ENCODE results near the gene ZBTB24. TPM values are rescaled to one million over a fixed set of nuclear protein-coding genes. Genes with fewer than 3 reads are reported as not detected.

The ZBTB24 gene
- total RNA-seq, 2 donors from 2014 or later, result 5.5 to 5.8 TPM

DNA sequence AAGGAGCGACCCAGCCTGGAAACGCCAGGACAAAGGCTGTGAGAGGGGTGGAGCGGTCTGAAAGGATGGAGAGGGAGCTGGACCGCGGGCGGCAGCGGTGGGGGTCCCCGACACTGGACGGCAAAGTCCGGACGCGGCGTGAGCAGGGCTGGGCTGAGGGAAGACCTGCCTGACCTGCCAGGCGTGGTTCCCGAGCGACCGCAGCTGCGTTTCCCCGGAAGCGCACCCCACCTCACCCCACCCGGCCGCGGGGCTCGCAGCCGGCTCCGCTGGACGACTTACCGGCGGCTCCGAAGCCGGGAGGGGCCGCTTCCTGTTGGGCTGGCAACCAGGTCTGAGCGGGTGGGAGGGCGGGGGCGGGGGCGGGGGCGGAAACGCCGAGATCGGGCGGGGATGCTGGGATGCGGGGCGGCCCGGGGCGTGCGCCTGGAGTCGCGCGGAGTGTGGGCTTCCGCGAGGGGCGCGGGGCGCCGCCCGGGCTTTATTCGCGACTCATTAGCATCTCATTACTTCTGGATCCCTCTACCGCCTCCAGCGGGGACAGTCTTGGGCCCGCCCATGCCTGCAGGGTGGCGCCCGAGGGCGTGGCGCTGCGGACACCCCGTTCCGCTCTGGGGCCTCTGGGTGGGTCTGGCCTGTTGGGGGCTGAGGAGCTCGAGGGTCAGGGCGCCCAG lies 27.4 kb downstream of the ZBTB24 start, which contains the start of gene MICAL1:
TSS of gene MICAL1 (minus strand) at position 336 of the 674 bp plus-strand sequence. CDS start 1,576 bp downstream, outside the sequence.
- peak; percentile 94 for DNase-seq (ENCODE audit: low spot score)
- intact Hi-C loops (cut with DNase I), result no loop called here

DNA sequence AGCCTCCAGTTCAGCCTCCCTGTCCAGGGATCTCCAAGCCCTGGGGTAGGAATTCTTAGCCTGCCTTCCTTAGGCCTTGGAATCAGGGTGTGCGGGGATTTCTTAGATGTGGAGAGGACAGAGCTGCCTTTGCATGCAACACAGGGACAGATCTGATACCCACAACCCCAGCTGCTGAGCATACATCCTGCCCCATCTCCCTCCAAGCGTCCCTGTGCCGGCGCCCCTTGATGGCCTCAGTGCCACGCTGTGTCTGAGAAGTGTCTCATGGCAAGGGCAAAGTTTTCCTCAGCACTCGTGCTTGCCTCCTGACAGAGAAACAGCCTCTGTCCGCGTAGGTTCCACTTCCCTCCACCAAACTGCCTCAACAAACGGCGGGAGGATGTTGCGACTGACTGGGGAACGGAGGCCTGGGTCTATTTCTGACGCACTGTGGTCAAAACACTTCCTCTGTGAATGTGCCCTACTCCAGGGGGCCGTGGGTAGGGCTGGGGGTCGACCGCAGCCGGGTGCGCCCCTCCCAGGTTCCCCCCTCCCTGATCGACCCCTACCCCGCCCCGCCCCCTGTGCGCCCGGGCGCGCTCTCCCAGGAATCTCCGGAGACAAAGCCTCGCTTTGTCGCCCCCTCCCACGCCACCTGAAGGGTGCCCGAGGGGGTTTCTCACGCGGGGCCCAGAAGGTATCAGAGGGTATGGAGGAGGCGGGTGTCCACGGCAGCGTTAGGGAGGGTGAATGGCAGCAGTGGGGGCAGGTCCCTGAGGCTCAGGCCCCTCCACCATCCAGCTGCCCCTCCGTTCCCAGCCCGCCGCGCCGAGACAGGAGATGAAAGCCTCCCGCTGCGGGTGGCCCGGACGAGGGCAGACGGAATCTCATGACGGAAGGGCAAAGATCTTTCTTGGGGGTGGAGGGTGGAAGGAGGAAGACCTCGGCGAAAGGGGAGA lies 28.3 kb downstream of the ZBTB24 start:
- intact Hi-C loops (cut with DNase I), result no loop called here
- DNase-seq (ENCODE audit: low spot score), result no peak

DNA sequence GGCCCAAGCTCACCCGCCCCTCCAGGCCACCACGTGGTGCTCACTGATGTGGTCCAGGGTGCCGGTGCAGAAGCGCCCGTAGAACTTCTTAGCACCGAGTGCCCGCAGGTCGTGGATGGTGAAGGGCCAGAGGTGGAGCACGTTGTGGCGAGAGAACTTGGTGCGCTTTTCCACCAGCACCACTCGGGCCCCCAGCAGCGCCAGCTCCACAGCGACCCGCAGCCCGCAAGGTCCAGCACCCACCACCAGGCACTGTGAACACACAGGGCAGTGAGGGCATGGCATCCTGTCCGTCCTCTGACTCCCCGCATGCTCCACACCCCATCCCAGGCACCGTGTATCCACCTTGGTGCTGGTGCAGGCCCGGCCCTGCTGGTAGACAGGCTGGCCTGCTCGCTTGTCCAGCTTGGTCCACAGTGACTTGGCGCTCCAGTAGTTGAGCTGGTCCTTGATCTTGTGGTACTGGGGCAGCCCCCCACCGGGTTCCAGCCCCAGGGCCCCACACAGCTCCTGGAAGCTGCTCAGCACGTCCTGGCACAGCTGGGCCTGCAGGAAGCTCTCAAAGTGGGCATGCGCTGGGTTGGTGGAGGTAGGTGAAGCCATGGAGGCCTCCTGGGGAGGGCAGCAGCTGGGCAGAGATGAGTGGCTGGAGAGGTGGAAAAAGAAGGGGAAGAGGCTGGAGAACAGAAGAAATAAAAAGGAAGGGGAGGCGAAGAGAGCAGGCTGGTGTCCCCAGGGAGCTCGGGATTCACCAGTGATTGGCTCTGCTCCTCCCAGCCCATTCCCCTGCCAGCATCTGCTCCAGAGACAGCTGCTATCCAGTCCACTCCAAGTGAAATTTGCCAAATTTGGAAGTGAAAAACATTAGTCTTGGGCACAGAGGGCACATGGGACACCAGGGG lies 29.2 kb downstream of the ZBTB24 start:
- DNase-seq (ENCODE audit: low spot score), result no peak
- intact Hi-C loops (cut with DNase I), result no loop called here

- no peak for DNase-seq (ENCODE audit: low spot score)
- intact Hi-C loops (cut with DNase I), result no loop called here
These were observed 29.9 kb downstream of the ZBTB24 start for GRCh38 chr6:109453156-109453555.

GRCh38 chr6:109452181-109452580 lies 30.8 kb downstream of the ZBTB24 start:
- intact Hi-C loops (cut with DNase I), result no loop called here
- DNase-seq (ENCODE audit: low spot score), result no peak

- intact Hi-C loops (cut with DNase I), result no loop called here
- no peak for DNase-seq (ENCODE audit: low spot score)
These were observed 31.6 kb downstream of the ZBTB24 start for GRCh38 chr6:109451376-109451775.

- intact Hi-C loops (cut with DNase I), result no loop called here
- DNase-seq (ENCODE audit: low spot score), result no peak
These were observed 32.2 kb downstream of the ZBTB24 start for GRCh38 chr6:109450801-109451200.

DNA sequence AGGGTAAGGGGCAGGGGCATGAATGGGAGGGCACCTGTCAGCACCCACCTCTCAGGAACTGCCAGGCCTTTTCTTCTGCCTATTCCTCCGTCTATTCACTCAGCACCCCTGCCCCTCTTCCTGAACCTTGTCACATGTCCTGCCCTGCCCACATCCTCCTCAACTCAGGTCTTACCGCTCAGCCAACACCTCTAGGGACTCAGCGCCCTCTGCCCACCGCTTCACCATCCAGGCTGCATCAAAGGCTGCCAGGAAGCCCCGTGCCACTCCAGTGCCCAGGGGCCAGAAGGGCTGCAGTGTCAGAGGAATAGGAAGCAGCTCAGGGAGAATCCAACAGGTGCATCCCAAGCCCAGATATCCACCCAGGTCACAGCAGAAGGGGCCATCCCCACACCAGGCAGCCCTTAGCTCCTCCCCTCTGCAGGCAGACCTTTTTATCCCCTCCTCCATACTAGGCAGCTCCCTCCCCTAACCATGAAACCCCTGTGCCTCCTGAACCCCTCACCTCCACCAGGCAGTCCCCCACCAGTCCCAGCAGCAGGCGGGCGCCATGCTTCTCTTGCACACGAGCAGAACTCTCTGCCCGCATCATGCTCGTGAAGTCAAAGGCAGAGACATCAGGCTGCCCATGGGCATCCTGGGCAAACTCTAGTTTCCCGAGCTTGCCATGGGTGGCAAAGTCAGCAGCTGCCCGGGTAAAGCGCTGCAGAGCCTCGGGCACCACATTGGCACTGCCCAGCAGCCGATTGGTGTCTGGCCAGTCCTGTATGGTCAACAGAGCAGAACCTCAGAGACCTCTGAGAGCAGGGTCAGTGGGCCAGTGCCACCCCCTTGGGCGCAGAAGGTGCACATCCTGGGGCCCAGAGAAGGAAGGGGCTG lies 33.0 kb downstream of the ZBTB24 start:
- no peak for DNase-seq (ENCODE audit: low spot score)
- intact Hi-C loops (cut with DNase I), result no loop called here

DNA sequence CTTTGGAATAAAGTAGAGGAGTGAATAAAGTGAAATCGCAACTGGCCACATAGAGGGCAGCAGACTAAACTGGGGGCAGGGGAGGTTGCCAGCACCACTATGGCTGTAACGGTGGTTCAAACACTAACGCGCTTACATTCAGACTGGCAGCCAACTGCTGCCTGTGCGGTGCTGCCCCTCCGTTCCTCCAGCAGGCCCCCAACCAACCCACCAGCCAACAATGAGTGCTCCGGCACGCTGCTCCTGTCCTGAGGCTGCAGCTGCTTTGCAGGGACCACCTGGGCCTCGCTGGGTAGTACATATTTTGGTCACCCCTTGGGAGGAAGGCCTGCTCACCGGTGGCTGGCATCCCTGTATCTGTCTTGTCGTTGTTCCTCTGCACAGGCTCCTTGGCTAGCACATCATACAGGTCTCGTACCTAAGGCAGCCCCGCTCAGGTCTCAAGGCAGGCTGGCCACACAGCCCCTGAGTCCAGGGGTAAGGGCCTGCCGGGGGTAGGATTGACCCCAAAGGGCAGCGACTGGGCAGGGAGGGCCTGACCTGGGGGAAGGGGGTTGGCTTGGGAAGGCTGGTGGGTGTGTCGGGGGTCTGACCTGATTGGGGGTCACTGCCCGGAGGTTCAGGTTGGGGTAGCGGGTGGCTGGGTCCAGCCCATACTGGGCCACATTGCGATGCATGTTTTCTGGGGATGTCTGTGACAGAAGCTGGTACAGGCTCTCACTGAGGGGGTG lies 33.8 kb downstream of the ZBTB24 start:
- no peak for DNase-seq (ENCODE audit: low spot score)
- intact Hi-C loops (cut with DNase I), result no loop called here

DNA sequence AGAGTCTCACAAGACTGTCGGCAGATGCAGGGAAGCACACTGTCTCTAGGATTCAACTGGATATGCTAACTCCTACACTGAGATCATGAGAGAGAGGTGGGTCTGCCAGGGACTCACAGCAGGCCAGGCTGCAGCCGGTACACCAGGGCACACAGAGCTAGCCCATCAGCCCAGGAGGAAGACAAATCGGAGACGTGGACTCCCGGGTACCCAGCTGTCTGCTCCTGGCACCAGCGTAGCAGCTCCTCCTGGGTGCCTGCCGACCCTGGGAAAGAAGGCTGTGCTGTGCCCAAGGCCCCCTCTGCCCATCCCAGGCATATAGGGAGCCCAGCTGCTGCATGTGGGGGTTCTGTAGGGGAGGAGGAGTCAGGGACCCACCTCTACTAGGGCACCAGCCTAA lies 34.4 kb downstream of the ZBTB24 start:
- no peak for DNase-seq (ENCODE audit: low spot score)
- intact Hi-C loops (cut with DNase I), result no loop called here

- no peak for DNase-seq (ENCODE audit: low spot score)
- intact Hi-C loops (cut with DNase I), result no loop called here
These were observed 35.0 kb downstream of the ZBTB24 start for GRCh38 chr6:109447878-109448555.

- intact Hi-C loops (cut with DNase I), result no loop called here
- DNase-seq (ENCODE audit: low spot score), result no peak
These were observed 35.9 kb downstream of the ZBTB24 start for GRCh38 chr6:109447087-109447486.

- intact Hi-C loops (cut with DNase I), result no loop called here
- no peak for DNase-seq (ENCODE audit: low spot score)
These were observed 36.5 kb downstream of the ZBTB24 start for GRCh38 chr6:109446541-109446940.

- intact Hi-C loops (cut with DNase I), result no loop called here
- DNase-seq (ENCODE audit: low spot score), result no peak
These were observed 36.9 kb downstream of the ZBTB24 start for GRCh38 chr6:109446072-109446471.

DNA sequence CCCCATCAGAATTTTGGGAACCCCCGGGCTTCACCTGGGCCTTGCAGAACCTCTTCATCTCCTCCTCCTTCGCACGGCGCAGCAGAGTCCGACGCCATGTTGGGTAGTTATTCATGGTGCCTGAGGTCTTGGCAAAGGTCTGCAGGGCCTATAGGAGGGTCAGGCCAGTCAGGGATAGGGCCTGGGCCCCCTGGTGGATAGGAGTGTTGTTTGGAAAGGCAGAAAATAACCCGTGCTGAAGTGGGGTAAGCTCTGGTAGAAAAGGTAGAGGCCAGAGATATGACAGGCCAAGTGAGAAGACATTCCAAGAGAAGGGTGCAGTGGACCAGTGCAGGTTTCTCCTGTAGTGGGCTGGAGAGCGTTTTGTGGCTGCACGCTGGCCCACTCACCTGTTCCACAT lies 37.6 kb downstream of the ZBTB24 start:
- no peak for DNase-seq (ENCODE audit: low spot score)
- intact Hi-C loops (cut with DNase I), result no loop called here

DNA sequence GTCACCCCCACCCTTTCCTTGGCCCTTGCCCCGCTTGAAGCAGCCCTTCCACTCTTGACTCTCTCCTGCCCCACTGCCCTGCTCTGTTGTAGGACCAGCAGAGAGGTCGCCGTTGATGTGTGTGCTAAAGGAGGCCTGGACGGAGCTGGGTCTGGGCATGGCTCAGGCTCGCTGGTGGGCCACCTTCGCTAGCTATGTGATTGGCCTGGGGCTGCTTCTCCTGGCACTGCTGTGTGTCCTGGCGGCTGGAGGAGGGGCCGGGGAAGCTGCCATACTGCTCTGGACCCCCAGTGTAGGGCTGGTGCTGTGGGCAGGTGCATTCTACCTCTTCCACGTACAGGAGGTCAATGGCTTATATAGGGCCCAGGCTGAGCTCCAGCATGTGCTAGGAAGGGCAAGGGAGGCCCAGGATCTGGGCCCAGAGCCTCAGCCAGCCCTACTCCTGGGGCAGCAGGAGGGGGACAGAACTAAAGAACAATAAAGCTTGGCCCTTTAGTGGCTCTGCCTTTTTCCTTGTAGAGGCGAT lies 39.5 kb downstream of the ZBTB24 start:
- intact Hi-C loops (cut with DNase I), result no loop called here
- no peak for DNase-seq (ENCODE audit: low spot score)

- intact Hi-C loops (cut with DNase I), result no loop called here
- no peak for DNase-seq (ENCODE audit: low spot score)
These were observed 40.6 kb downstream of the ZBTB24 start for GRCh38 chr6:109442393-109442924.

All from posterior vena cava (tissue), 2 donors.